Measurements from ENCODE around the gene FAM200B.
"Not testable (repeated sequence)": the region's sequence is repeated elsewhere in the genome, so short reads cannot be mapped to it uniquely, and the experiment has no call there.

FAM200B gene

DNA sequence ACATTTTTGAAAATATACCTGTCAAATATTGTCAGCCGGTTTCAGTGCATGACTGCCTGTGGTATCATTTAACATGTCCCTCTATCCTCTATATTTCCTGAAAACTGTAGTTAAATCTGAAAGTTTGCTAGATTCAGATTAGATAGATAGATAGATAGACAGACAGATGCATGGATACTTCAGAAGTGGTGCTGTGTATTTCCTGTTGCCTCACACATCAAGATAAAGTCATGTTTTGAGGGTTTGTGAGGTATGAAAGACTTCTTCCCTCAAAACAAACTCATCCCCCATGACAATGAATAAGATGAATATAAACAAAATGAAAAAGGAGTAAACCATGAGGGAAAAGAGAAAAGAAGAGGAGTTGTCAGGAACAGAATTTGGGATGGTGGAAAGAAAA is 15.2 kb downstream of the FAM200B start:
- DNase-seq (ENCODE audit: low spot score) = no peak

DNA sequence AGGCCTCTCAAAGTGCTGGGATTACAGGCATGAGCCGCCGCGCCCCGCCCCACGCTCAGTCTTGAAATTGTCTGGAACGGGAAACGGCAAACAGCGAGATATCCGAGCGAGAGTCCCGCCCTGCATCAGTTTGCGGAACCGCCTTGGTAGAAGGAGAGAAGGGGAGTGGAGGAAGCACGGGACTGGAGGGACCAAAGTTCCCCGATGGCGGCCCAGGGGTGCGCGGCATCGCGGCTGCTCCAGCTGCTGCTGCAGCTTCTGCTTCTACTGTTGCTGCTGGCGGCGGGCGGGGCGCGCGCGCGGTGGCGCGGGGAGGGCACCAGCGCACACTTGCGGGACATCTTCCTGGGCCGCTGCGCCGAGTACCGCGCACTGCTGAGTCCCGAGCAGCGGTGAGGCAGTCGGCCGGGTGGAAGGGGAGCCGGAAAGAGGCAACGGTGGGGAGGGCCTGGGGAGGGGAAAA is 21.3 kb downstream of the FAM200B start, which contains the start of gene BST1:
Gene BST1, plus strand, starts transcription at position 125 of the 463 bp plus-strand sequence. Its CDS starts 80 bp downstream, at position 205.
- DNase-seq (ENCODE audit: low spot score) = no peak

- no peak for DNase-seq (ENCODE audit: low spot score)
Observed at GRCh38 chr4:15703439-15703838, 21.8 kb downstream of the FAM200B start.

DNA sequence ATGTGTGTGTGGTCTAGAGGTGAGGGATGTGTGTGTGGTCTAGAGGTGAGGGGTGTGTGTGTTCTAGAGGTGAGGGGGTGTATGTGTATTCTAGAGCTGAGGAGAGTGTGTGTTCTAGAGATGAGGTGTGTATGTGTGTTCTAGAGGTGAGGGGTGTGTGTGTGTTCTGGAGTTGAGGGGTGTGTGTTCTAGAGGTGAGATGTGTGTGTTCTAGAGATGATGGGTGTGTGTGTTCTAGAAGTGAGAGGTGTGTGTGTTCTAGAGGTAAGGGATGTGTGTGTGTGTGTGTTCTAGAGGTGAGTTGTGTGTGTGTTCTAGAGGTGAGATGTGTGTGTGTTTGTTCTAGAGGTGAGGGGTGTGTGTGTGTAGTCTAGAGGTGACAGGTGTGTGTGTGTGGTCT is 22.5 kb downstream of the FAM200B start:
- no peak for DNase-seq (ENCODE audit: low spot score)

DNA sequence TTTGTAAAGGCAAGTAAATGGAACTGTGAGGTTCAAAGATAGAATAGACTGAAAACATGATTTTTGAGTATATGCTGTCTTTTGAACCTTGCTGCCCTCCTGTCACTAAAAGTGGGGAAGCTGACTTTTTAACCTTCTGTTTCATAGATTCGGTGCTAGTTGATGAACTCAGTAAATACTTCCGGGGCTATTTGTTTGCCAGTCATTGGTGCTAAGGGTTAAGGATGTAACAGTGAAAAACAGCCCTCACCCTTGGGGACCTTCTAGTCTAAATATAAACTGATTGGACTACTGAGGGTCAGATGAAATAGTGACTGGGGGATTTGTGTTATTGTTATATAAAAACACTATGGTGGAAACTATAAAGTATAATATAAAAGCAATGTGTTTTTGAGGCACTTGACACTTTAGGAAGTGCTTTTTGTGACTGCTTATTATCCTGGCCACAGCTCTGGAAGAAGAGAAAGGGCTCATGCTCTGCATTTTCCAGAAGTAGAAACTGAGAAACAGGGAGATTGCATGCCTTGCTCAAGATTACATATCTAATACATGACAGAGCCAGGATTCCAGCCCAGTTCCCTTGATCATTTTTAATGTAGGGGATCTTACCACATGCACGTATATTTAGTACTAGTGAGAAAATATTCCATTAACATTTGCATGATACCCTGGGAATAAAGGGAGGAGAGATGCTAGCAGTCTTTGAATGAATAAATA is 25.2 kb downstream of the FAM200B start:
- no peak for DNase-seq (ENCODE audit: low spot score)

DNA sequence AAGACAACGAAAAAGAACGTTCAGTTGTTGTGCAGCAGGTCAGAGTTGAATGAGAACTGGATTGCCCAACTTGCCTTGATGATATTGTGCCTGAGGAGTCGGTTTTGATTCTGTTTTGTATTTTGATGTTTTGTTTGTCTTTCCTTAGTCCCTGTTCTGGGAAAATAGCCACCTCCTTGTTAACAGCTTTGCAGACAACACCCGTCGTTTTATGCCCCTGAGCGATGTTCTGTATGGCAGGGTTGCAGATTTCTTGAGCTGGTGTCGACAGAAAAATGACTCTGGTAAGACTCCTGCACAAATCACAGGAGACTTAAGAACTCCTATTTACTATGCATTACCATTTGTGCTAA is 25.7 kb downstream of the FAM200B start:
- no peak for DNase-seq (ENCODE audit: low spot score)

DNA sequence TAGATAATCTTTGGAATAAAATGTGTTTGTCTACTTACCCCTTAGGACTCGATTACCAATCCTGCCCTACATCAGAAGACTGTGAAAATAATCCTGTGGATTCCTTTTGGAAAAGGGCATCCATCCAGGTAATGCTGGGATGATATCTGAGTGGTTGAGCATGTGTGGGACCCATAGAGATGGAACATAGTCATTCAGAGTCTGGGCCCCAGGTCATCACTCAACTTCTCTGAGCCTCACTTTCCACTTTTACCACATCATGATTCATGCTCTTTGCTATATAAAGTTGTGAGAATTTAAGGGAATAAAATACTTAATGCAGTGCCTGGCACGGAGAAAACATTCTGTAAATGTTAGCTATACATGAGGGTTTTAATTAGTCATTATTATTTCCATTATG is 30.1 kb downstream of the FAM200B start:
- DNase-seq (ENCODE audit: low spot score) = no peak

GRCh38 chr4:15712214-15712613 is 30.6 kb downstream of the FAM200B start:
- DNase-seq (ENCODE audit: low spot score) = no peak

GRCh38 chr4:15714141-15714540 is 32.5 kb downstream of the FAM200B start:
- DNase-seq (ENCODE audit: low spot score) = no peak

GRCh38 chr4:15714646-15715435 is 33.2 kb downstream of the FAM200B start:
- DNase-seq (ENCODE audit: low spot score) = no peak

- DNase-seq (ENCODE audit: low spot score) = no peak
Observed at GRCh38 chr4:15716115-15716514, 34.5 kb downstream of the FAM200B start.

DNA sequence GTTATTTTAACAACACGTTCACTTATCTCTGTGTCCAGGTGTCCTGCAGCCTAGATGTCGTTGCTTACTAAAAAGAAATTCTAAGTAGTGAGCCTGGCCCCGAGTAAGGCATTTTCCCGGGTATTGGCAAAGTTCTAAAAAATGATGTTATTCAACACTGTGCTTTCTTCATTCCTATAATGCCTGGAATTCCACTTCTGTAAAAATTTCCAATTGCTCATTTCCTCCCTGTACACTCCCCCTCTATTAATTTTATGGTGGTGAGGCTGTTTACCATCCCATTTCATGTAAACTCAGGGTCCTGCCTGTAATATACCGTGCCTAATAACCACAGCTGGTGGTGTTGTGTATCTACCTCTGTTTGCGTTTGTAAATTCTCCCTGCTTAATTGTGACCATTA is 35.5 kb downstream of the FAM200B start:
- no peak for DNase-seq (ENCODE audit: low spot score)

DNA sequence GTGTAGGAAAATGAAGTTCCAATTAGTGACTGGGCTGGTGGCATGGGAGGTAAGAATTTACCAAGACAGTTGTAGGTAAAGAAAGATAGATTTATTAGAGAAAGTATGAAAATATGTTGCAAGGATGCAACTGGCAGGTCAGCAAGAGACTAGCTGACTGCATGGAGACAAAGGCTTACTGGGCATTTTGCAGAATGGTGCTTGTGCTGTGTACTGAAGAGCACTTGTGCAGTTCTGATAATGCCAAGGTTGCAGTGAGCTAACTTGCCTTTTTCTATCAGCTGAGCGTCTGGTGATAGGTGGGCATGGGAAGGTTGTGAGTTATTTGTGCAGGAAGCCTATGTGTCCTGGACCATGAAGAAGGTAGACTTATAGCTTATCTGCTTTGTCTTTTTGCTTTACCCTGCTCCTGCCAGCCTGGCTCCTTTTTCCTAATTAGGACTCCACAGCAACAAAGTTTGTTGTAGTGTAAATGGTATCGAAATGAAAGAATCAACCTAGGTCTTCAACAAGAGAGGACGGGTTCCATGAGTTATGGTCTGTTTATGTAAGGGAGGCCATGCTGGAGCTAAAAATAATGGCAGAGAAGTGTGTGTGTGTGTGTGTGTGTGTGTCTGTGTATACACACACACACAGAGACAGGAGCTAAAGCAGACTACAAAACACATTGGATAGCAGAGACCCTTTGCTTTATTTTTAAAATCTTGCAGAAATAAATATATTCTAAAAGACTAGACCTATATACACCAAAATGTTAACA is 36.2 kb downstream of the FAM200B start:
- no peak for DNase-seq (ENCODE audit: low spot score)

- DNase-seq (ENCODE audit: low spot score) = no peak
Observed at GRCh38 chr4:15718465-15718864, 36.8 kb downstream of the FAM200B start.

GRCh38 chr4:15718959-15719358 is 37.3 kb downstream of the FAM200B start:
- no peak for DNase-seq (ENCODE audit: low spot score)

DNA sequence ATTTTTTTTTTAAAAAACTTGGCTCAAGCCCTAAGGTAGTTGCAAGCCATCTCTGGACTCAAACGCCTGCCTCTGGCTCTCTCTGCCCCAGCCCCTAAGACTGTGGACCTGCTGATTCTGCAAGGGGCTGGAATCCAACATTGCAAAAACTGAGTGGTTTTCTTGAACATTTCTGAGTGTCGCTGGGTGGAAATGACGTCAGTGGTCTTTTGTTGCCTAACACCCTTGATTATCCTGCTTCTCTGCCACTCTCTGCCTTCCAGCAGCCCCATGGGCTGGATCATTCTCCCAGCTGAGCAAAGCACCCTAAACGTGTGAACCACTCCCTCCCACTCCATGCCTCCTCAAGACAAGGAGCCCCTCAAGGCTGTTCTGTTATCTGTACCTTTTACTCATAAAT is 37.9 kb downstream of the FAM200B start:
- DNase-seq (ENCODE audit: low spot score) = no peak

GRCh38 chr4:15720851-15721250 is 39.2 kb downstream of the FAM200B start:
- DNase-seq (ENCODE audit: low spot score) = no peak

- DNase-seq (ENCODE audit: low spot score) = no peak
Observed at GRCh38 chr4:15725608-15726007, 44.0 kb downstream of the FAM200B start.

GRCh38 chr4:15729910-15730533 is 48.4 kb downstream of the FAM200B start:
- peak; percentile 36 for DNase-seq (ENCODE audit: low spot score)

- not testable (repeated sequence) for DNase-seq (ENCODE audit: low spot score)
Observed at GRCh38 chr4:15733061-15733460, 51.4 kb downstream of the FAM200B start.

GRCh38 chr4:15735536-15735935 is 53.9 kb downstream of the FAM200B start:
- DNase-seq (ENCODE audit: low spot score) = no peak

DNA sequence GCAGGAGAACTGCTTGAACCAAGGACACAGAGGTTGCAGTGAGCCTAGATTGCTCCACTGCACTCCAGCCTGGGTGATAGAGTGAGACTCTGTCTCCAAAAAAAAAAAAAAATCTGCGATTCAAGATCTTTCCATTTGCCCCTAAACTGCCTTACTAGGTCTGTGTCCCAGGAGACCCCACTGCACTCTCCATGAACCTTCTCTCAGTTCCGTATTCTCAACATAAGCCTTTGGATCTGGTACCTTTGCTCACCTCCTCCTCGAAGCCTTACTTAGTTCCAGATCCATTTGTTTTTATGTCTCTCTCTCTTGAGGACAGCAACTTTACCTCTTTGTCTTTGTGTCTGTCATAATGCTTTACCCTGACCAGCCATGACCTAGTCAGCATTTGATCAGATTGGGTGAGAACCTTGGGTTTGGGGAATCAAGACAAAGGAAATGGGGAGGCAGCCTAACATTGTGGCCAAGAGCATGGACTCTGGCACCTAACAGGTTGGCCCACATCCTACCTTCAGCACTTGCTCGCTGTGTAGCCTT is 55.0 kb downstream of the FAM200B start:
- no peak for DNase-seq (ENCODE audit: low spot score)
